K562 (cell line): ENCODE measurements around the gene AKT1S1. TPM values are rescaled to one million over a fixed set of nuclear protein-coding genes. Genes with fewer than 3 reads are reported as not detected.

ENCODE experiments used
- ATAC-seq: fragments of 200-7000 bp; cut with Tn5 transposase; 3 replicates; pipeline ENCODE4 v1.9.1; 2020; ENCODE audit warnings: moderate library complexity
- BruUV-seq: library from RNA; stranded (reverse); fragments of 400-500 nt; replicated peaks from 2 replicates; lab custom pipeline; 2021; lab: Mats Ljungman, UMichigan
- CTCF ChIA-PET: fragments of 300-600 bp; formaldehyde crosslinking; extraction: SDS; loops from one replicate; lab custom pipeline; 2021; ENCODE audit warnings: low intra/inter-chr PET ratio; lab: Yijun Ruan, JAX
- POLR2A ChIA-PET: fragments of 300-600, 350-650 bp; sonication (Branson Sonifier 250); formaldehyde crosslinking; extraction: SDS; loops from one replicate; lab custom pipeline; 2021; ENCODE audit warnings: antibody characterized with exemption, inconsistent platforms; lab: Yijun Ruan, JAX
- DNase-seq, 4 experiments: peaks; one replicate each; pipeline versions ENCODE4 v3.0.0 to v3.0.0-alpha.2; 2011 to 2018; ENCODE audit warnings: low spot score in 3 of 4, mixed read lengths in 3 of 4; ENCODE audit errors: extremely low read depth in 1 of 4
- FAIRE-seq: peaks from 2 replicates; lab custom pipeline; 2011; peaks lifted over from hg19 to GRCh38; lab: Jason Lieb, UNC
- H2AFZ ChIP-seq: 2 replicates; pipeline ENCODE4 v1.6.0; 2011; ENCODE audit warnings: low read depth, low read length, control low read depth, inconsistent platforms
- H3K27ac ChIP-seq: fragments of 200-600 bp; 3 replicates; pipeline ENCODE4 v1.8.0; 2011; ENCODE audit warnings: low read depth, mild to moderate bottlenecking, control low read depth, inconsistent platforms, low read length, moderate library complexity, mixed read lengths; ENCODE audit errors: extremely low read depth
- H3K27me3 ChIP-seq, 2 experiments: fragments of 300-600 bp in 1 of 2; 2 replicates in 1 of 2; 3 replicates in 1 of 2; pipeline versions ENCODE4 v1.6.0 to v1.8.0; 2011; ENCODE audit warnings: inconsistent platforms in 2 of 2, low read length in 2 of 2, mild to moderate bottlenecking in 1 of 2, mixed read lengths in 1 of 2, moderate library complexity in 1 of 2; ENCODE audit not compliant: control insufficient read depth in 2 of 2, insufficient read depth in 2 of 2
- H3K36me3 ChIP-seq: fragments of 300-600 bp; 3 replicates; pipeline ENCODE4 v1.8.0; 2011; ENCODE audit warnings: mild to moderate bottlenecking, low read length, inconsistent platforms; ENCODE audit not compliant: control insufficient read depth, insufficient read depth
- H3K4me1 ChIP-seq, 2 experiments: fragments of 200-600 bp in 1 of 2; replicated peaks in 1 of 2; 2 replicates in 1 of 2; 3 replicates in 1 of 2; pipeline versions ENCODE4 v1.5.1 to v1.8.0; 2011; ENCODE audit warnings: inconsistent platforms in 2 of 2, low read length in 2 of 2, mild to moderate bottlenecking in 1 of 2, mixed read lengths in 1 of 2, moderate library complexity in 1 of 2; ENCODE audit not compliant: control insufficient read depth in 2 of 2, insufficient read depth in 2 of 2
- H3K4me2 ChIP-seq: 2 replicates; pipeline ENCODE4 v1.6.1; 2011; ENCODE audit warnings: low read length, control low read depth, inconsistent platforms, mixed read lengths; ENCODE audit not compliant: insufficient read depth
- H3K4me3 ChIP-seq: fragments of 200-600 bp; sonication (generic), shearing (Covaris generic); 2 replicates; pipeline ENCODE4 v1.5.1; 2016; ENCODE audit warnings: control low read depth, inconsistent platforms
- H3K79me2 ChIP-seq: fragments of 200-600 bp; 3 replicates; pipeline ENCODE4 v1.8.0; 2011; ENCODE audit warnings: low read length, inconsistent platforms; ENCODE audit not compliant: control insufficient read depth, insufficient read depth
- H3K9ac ChIP-seq, 2 experiments: 2 replicates each; pipeline versions ENCODE4 v1.6.0 to v1.6.1; 2011; ENCODE audit warnings: low read depth in 2 of 2, low read length in 2 of 2, control low read depth in 1 of 2, inconsistent platforms in 1 of 2, mild to moderate bottlenecking in 1 of 2, mixed read lengths in 1 of 2; ENCODE audit not compliant: insufficient read depth in 1 of 2
- H3K9me1 ChIP-seq: one replicate; pipeline ENCODE4 v1.6.0; 2011; ENCODE audit warnings: inconsistent platforms, mild to moderate bottlenecking, low read length, moderate library complexity; ENCODE audit not compliant: control insufficient read depth, insufficient read depth
- H3K9me3 ChIP-seq: replicated peaks from 2 replicates; pipeline ENCODE4 v1.5.1; 2011; ENCODE audit warnings: low read depth, low read length, inconsistent platforms; ENCODE audit not compliant: control insufficient read depth, insufficient read depth
- H4K20me1 ChIP-seq: replicated peaks from 2 replicates; pipeline ENCODE4 v1.6.1; 2011; ENCODE audit warnings: low read length, inconsistent platforms, mixed read lengths; ENCODE audit not compliant: control insufficient read depth, insufficient read depth
- AFF1 ChIP-seq, 2 experiments: fragments of 450-650 bp; IDR thresholded peaks; 2 replicates each; pipeline ENCODE4 v1.6.1; 2018; ENCODE audit warnings: mild to moderate bottlenecking in 2 of 2, low read depth in 1 of 2; ENCODE audit not compliant: partially characterized antibody in 2 of 2
- ARID3B ChIP-seq: fragments of 250-450 bp; sonication (Bioruptor Pico); IDR thresholded peaks from 2 replicates; pipeline ENCODE4 v1.4.0; 2020; ENCODE audit warnings: borderline replicate concordance
- BRD9 ChIP-seq: fragments of 450-650 bp; IDR thresholded peaks from 2 replicates; pipeline ENCODE4 v1.6.1; 2018; ENCODE audit warnings: low read depth; ENCODE audit not compliant: partially characterized antibody
- E2F6 ChIP-seq, 2 experiments: IDR thresholded peaks; 2 replicates each; pipeline ENCODE4 v1.6.1; 2011; ENCODE audit warnings: borderline replicate concordance in 1 of 2, control low read depth in 1 of 2, low read depth in 1 of 2, low read length in 1 of 2, mild to moderate bottlenecking in 1 of 2, mixed read lengths in 1 of 2, moderate library complexity in 1 of 2; ENCODE audit not compliant: insufficient read depth in 1 of 2, insufficient read length in 1 of 2, poor library complexity in 1 of 2, severe bottlenecking in 1 of 2; ENCODE audit errors: extremely low read depth in 1 of 2
- MEIS2 ChIP-seq: fragments of 450-650 bp; IDR thresholded peaks from 2 replicates; pipeline ENCODE4 v1.6.1; 2014; ENCODE audit warnings: mild to moderate bottlenecking; ENCODE audit not compliant: partially characterized antibody
- NFXL1 ChIP-seq: fragments of 450-650 bp; formaldehyde crosslinking; IDR thresholded peaks from 2 replicates; pipeline ENCODE4 v1.4.0; 2021; ENCODE audit warnings: mild to moderate bottlenecking
- RFX7 ChIP-seq: fragments of 250-450 bp; sonication (Bioruptor Pico); IDR thresholded peaks from 2 replicates; pipeline ENCODE4 v1.5.1; 2021; ENCODE audit warnings: mild to moderate bottlenecking
- U2AF2 ChIP-seq: fragments of 200-400 bp; formaldehyde crosslinking; optimal IDR thresholded peaks from 2 replicates; pipeline ENCODE3; 2017; ENCODE audit warnings: low read depth, mild to moderate bottlenecking, low read length
- ZNF143 ChIP-seq: sonication (generic); formaldehyde crosslinking; IDR thresholded peaks from 2 replicates; pipeline ENCODE4 v1.9.0; 2022; ENCODE audit warnings: mild to moderate bottlenecking, missing genetic modification reagents
- ZNF449 ChIP-seq: fragments of 250-450 bp; sonication (Bioruptor Pico); IDR thresholded peaks from 2 replicates; pipeline ENCODE4 v1.8.0; 2022; ENCODE audit warnings: moderate library complexity, mild to moderate bottlenecking, inconsistent platforms
- ZNF75A ChIP-seq: fragments of 450-650 bp; formaldehyde crosslinking; IDR thresholded peaks from 2 replicates; pipeline ENCODE4 v1.4.0; 2020; ENCODE audit warnings: mild to moderate bottlenecking
- WGBS: fragments of 100-300 bp; shearing (Covaris generic); methylation state at CpG from one replicate; pipeline ENCODE4 v1.1.6; 2016; ENCODE audit warnings: low coverage, mixed read lengths; ENCODE audit not compliant: insufficient coverage; ENCODE audit errors: missing lambda C conversion rate; 5-methylcytosine and 5-hydroxymethylcytosine counted together
- in situ Hi-C: fragments of 300-500 bp; cut with MboI; formaldehyde crosslinking; loops from 4 replicates; pipeline ENCODE4 v1.15.0; 2018; ENCODE audit warnings: inconsistent platforms, mixed read lengths
- intact Hi-C: fragments of 100-400 bp; cut with micrococcal nuclease; formaldehyde crosslinking; loops from 2 replicates; pipeline ENCODE4 v1.14.2; 2022
- polyA plus RNA-seq, 8 experiments: library from polyadenylated mRNA; depleted of rRNA in 4 of 8; stranded (reverse) in 5 of 8; unstranded in 3 of 8; fragments of >200 nt; fragmentation: Nextera tagmentation in 2 of 8; fragmentation: Illumina TruSeq in 1 of 8; extraction: Ambion mirVana in 2 of 8; extraction: Trizol in 1 of 8; gene quantifications; 2 replicates each; pipeline versions ENCODE4 v1.2.1 to v1.2.3, GENCODE V29; 2011 to 2014; ENCODE audit warnings: inconsistent platforms in 1 of 8, missing spikeins in 1 of 8
- total RNA-seq, 7 experiments: library from RNA; depleted of rRNA in 6 of 7; stranded (reverse); fragments of >200 nt in 6 of 7; fragmentation: Illumina TruSeq in 2 of 7; extraction: Trizol in 2 of 7; gene quantifications; 2 replicates each; pipeline versions ENCODE4 v1.2.1 to v1.2.3, GENCODE V29; 2011 to 2021; ENCODE audit warnings: low replicate concordance in 1 of 7

AKT1S1 gene
- total and polyA plus RNA-seq, 9 of the 15 experiments (the other 6 are each of a cell fraction or from before 2014, with no cell fraction given) = 1.2 to 50.3 (median 17.1) TPM

- no peak for TF ChIP-seq AFF1 (IDR thresholded peaks at IDR 0.05; ENCODE audit: low read depth in 1 of 2, partially characterized antibody in 2 of 2)
- no peak for TF ChIP-seq ZNF75A (CRISPR knock-in tag)
- no peak for TF ChIP-seq BRD9
Measured at GRCh38 chr19:49832556-49832955, 44.6 kb downstream of the AKT1S1 start (continued).

GRCh38 chr19:49831592-49831991 lies 45.6 kb downstream of the AKT1S1 start:
- Histone ChIP-seq H2AFZ (no peak overlapping the region), H3K4me3 (no peak overlapping the region), H3K36me3 (peaks cover 94% of the 10 kb centered on the region; the same call in 2 of the 3 replicates), H3K9ac (no peak overlapping the region), H3K4me2 (no peak overlapping the region), H3K27ac (no peak overlapping the region), H3K4me1 (peaks cover 0 to 21% of the 10 kb centered on the region in 2 experiments; a peak in 2 of 5 replicates), H4K20me1 (no peaks in the 10 kb centered on the region), H3K9me3 (no peaks in the 10 kb centered on the region), H3K79me2 (no peaks in the 10 kb centered on the region), H3K27me3 (no peaks in the 10 kb centered on the region), H3K9me1 (no peaks in the 10 kb centered on the region)
- in situ Hi-C loops (no loop called here), intact Hi-C loops (no loop called here)
- 83% methylated on average over 5 of the region's 8 CpGs for WGBS
- no TSS peak for BruUV-seq
- POLR2A ChIA-PET = interaction anchor here (0.6 to 1.0 kb wide), 3 partner anchors 19 to 272 kb away, joined by 3 to 4 read pairs (median 3); no protein-coding TSS in a partner anchor
- FAIRE-seq (no peak), DNase-seq (no peak), ATAC-seq (no peak)
- CTCF ChIA-PET = no interaction called here
- TF ChIP-seq U2AF2 (no peak), ZNF449 (CRISPR knock-in tag) (no peak), E2F6 (IDR thresholded peaks at IDR 0.05; ENCODE audit: borderline replicate concordance in 1 of 2, extremely low read depth in 1 of 2, insufficient read depth in 1 of 2, insufficient read length in 1 of 2, low read depth in 1 of 2, low read length in 1 of 2, poor library complexity in 1 of 2, severe bottlenecking in 1 of 2) (no peak), MEIS2 (no peak), ARID3B (no peak), RFX7 (no peak), NFXL1 (no peak), ZNF143 (no peak)
